MM.1S (cell line): ENCODE results near the gene PDCD10.
A peak's percentile ranks its signal among the peaks of the same experiment; 100 is the strongest.

Experiments
- DNase-seq: peaks from one replicate; pipeline ENCODE4 v3.0.0-alpha.2; 2015
- H2AFZ ChIP-seq: fragments of 300-600 bp; sonication (generic); 2 replicates; pipeline ENCODE4 v1.6.0; 2016; ENCODE audit warnings: antibody characterized with exemption, low read length
- H3F3A ChIP-seq: fragments of 300-600 bp; sonication (generic); 2 replicates; pipeline ENCODE4 v1.6.1; 2016; ENCODE audit warnings: mild to moderate bottlenecking, antibody characterized with exemption, low read length, moderate library complexity, mixed read lengths; ENCODE audit not compliant: insufficient read depth
- H3K27ac ChIP-seq: fragments of 300-600 bp; sonication (generic); 2 replicates; pipeline ENCODE4 v1.5.1; 2016; ENCODE audit warnings: mild to moderate bottlenecking, low read length
- H3K27me3 ChIP-seq: fragments of 300-600 bp; sonication (generic); replicated peaks from 2 replicates; pipeline ENCODE4 v1.6.0; 2016; ENCODE audit warnings: low read length; ENCODE audit not compliant: insufficient read depth
- H3K36me3 ChIP-seq: fragments of 300-600 bp; sonication (generic); replicated peaks from 2 replicates; pipeline ENCODE4 v1.6.1; 2016; ENCODE audit warnings: mild to moderate bottlenecking, low read length, mixed read lengths; ENCODE audit not compliant: insufficient read depth
- H3K4me1 ChIP-seq: fragments of 300-600 bp; sonication (generic); 2 replicates; pipeline ENCODE4 v1.6.1; 2016; ENCODE audit warnings: low read length, mixed read lengths
- H3K4me2 ChIP-seq: fragments of 300-600 bp; sonication (generic); 2 replicates; pipeline ENCODE4 v1.6.0; 2016; ENCODE audit warnings: low read depth, low read length
- H3K4me3 ChIP-seq: fragments of 300-600 bp; sonication (generic); 2 replicates; pipeline ENCODE4 v1.5.1; 2016; ENCODE audit warnings: low read length, mixed read lengths
- H3K79me2 ChIP-seq: fragments of 300-600 bp; sonication (generic); 2 replicates; pipeline ENCODE4 v1.6.1; 2016; ENCODE audit warnings: mixed run types, low read length, mixed read lengths
- H3K9ac ChIP-seq: fragments of 300-600 bp; sonication (generic); 2 replicates; pipeline ENCODE4 v1.6.1; 2016; ENCODE audit warnings: low read length, mixed read lengths
- H3K9me2 ChIP-seq: fragments of 300-600 bp; sonication (generic); replicated peaks from 2 replicates; pipeline ENCODE4 v1.6.1; 2016; ENCODE audit warnings: mild to moderate bottlenecking, low read length, mixed read lengths; ENCODE audit not compliant: insufficient read depth
- H3K9me3 ChIP-seq: fragments of 300-600 bp; sonication (generic); replicated peaks from 2 replicates; pipeline ENCODE4 v1.6.1; 2016; ENCODE audit warnings: mild to moderate bottlenecking, low read length, mixed read lengths; ENCODE audit not compliant: insufficient read depth
- H4K20me1 ChIP-seq: fragments of 300-600 bp; sonication (generic); 2 replicates; pipeline ENCODE4 v1.6.1; 2016; ENCODE audit warnings: mild to moderate bottlenecking, low read length, moderate library complexity, mixed read lengths; ENCODE audit not compliant: insufficient read depth
- CTCF ChIP-seq: fragments of 300-600 bp; sonication (generic); IDR thresholded peaks from 2 replicates; pipeline ENCODE4 v1.5.1; 2016; ENCODE audit warnings: antibody characterized with exemption, low read length, mixed read lengths
- EZH2 ChIP-seq: fragments of 300-600 bp; sonication (generic); optimal IDR thresholded peaks from 2 replicates; pipeline ENCODE3; 2017; ENCODE audit warnings: low read depth, mild to moderate bottlenecking, antibody characterized with exemption, low read length, mixed read lengths
- EZH2phosphoT487 ChIP-seq: fragments of 300-600 bp; sonication (generic); IDR thresholded peaks from 2 replicates; pipeline ENCODE4 v1.6.1; 2018; ENCODE audit warnings: antibody characterized with exemption, low read length

The PDCD10 gene

GRCh38 chr3:167736997-167737396 lies 2.3 kb upstream of the PDCD10 start:
- peaks cover 65% of the 10 kb centered on the region for H3K79me2 ChIP-seq
- H3K4me3 ChIP-seq, result peak overlapping the region; percentile 86
- H3K27me3 ChIP-seq, result no peaks in the 10 kb centered on the region
- H3F3A ChIP-seq, result peaks cover 23% of the 10 kb centered on the region
- peak overlapping the region; percentile 87 for H3K4me2 ChIP-seq
- no peak for TF ChIP-seq EZH2phosphoT487
- no peak for TF ChIP-seq EZH2
- no peak for TF ChIP-seq CTCF
- no peaks in the 10 kb centered on the region for H3K9me3 ChIP-seq
- H3K27ac ChIP-seq, result no peak overlapping the region
- 0 out of 2 replicates have a peak, but pooled peaks cover 5% of the 10 kb centered on the region for H4K20me1 ChIP-seq
- H3K36me3 ChIP-seq, result no peaks in the 10 kb centered on the region
- DNase-seq, result no peak
- H3K9me2 ChIP-seq, result no peaks in the 10 kb centered on the region
- H3K4me1 ChIP-seq, result peaks cover 26% of the 10 kb centered on the region; the same call in 1 of the 2 replicates
- 0 out of 2 replicates have a peak overlapping the region, but pooled peaks have one; percentile 61 for H3K9ac ChIP-seq
- no peak overlapping the region for H2AFZ ChIP-seq

GRCh38 chr3:167736264-167736787 lies 1.6 kb upstream of the PDCD10 start:
- Histone ChIP-seq H3K9ac (peak overlapping the region; percentile 61; the same call in 1 of the 2 replicates), H3K9me3 (no peaks in the 10 kb centered on the region), H3K27ac (no peak overlapping the region), H4K20me1 (peaks cover 10% of the 10 kb centered on the region; the same call in 1 of the 2 replicates), H3K27me3 (no peaks in the 10 kb centered on the region), H2AFZ (peak overlapping the region; percentile 95), H3K79me2 (peaks cover 68% of the 10 kb centered on the region), H3K4me1 (peaks cover 26% of the 10 kb centered on the region; the same call in 1 of the 2 replicates), H3K4me2 (peak overlapping the region; percentile 87), H3K4me3 (peak overlapping the region; percentile 86), H3F3A (peaks cover 23% of the 10 kb centered on the region), H3K36me3 (no peaks in the 10 kb centered on the region), H3K9me2 (no peaks in the 10 kb centered on the region)
- no peak for DNase-seq
- no peak for TF ChIP-seq CTCF
- TF ChIP-seq EZH2phosphoT487, result no peak
- TF ChIP-seq EZH2, result no peak

GRCh38 chr3:167735233-167736138 lies 794 bp upstream of the PDCD10 start, which contains the start of gene SERPINI1:
TSS of gene SERPINI1 (plus strand) at chr3:167735721. CDS start at chr3:167789129, 53,408 bp downstream.
- Histone ChIP-seq H3K9ac (peak within 1 kb of the TSS; percentile 68), H3F3A (peaks cover 23% of the 10 kb centered on the region), H3K27me3 (no peaks in the 10 kb centered on the region), H3K79me2 (peaks cover 76% of the 10 kb centered on the region), H3K36me3 (no peaks in the 10 kb centered on the region), H3K9me3 (no peaks in the 10 kb centered on the region), H3K4me1 (peaks cover 22% of the 10 kb centered on the region; the same call in 1 of the 2 replicates), H2AFZ (peak within 1 kb of the TSS; percentile 95), H3K9me2 (no peaks in the 10 kb centered on the region), H3K27ac (peak within 1 kb of the TSS; percentile 72), H3K4me3 (peak within 1 kb of the TSS; percentile 86), H4K20me1 (peaks cover 18% of the 10 kb centered on the region), H3K4me2 (peak within 1 kb of the TSS; percentile 87)
- DNase-seq, result peak; percentile 92
- TF ChIP-seq EZH2 (no peak), EZH2phosphoT487 (no peak), CTCF (no peak)
